HG02981 (cell line): ENCODE results near the gene IDH3G.

Source experiments
- ATAC-seq: cut with Tn5 transposase; IDR thresholded peaks from one replicate; pipeline ENCODE4 v1.9.1; 2021; ENCODE audit warnings: mild to moderate bottlenecking, moderate library complexity; ENCODE audit not compliant: unreplicated experiment

The IDH3G gene

DNA sequence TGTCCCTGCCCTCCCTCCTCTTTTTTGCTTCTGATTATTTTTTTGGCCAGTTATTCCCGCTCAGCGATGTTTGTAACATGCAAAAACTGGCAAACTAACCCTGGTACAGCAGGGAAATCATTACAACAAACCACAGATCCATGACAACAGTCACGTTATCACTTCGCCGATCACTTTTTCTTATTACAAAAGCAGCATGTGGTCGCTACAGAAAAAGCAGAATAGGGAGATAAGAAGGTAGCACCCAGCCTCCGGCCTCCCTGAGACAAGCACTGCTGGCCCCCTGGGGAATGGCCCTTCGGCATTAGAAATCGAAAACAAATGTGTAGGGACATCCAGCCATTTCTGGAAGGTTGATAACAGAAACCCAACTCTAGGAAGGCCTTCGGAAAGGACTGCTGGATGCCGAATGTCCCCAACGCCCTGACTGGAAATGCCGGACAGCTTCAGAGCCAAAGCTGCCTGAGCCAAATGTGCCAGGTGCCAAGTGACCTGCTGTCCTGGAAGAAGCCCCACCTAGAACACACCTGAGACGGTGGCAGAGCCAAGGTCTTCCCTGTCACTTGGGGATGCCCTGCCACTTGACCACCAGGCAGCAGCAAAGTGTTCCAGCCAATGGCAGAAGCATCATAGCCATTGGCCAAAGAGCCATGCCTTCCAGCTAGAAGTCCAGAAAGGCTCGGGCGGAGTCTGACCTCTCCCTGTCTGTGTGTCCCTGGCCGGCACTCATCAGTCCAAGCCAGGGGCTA is 2.9 kb downstream of the IDH3G start:
- ATAC-seq: no peak

DNA sequence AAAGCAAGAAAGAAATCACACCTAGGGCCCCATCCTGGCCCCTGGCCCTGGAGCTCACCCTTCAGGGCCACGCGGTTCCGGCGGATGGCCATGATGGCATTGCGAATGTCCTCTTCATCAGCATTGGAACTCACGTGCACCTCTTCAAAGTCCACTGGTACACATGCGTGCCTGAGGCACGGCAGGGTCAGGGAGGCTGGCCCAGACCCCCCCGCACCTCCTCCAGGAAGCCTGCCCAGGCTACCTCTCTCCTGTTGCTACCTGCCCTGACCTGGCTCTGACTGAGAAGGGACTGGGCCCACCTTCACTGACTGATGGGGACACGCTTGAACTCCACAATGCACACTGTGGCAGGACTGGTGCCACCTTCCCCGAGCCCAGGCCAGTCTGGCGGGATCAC is 4.5 kb downstream of the IDH3G start:
- no peak for ATAC-seq

DNA sequence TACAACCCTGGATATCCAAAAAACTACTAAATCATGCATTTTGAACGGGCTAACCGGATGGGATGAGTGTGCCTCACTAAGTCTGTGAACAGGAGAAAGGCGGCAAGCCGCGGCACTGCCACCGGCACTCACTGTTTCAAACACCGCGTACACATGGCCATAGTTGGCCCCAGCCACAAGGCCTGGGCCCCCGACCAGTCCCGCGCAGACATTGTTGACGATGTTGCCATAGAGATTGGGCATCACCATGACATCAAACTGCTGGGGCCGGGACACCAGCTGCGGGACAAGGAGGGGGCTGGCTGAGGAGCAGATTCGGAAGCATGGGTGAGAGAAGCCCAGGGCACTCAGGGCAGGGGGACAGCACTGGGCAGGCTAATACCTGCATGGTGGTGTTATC is 7.5 kb downstream of the IDH3G start:
- no peak for ATAC-seq

DNA sequence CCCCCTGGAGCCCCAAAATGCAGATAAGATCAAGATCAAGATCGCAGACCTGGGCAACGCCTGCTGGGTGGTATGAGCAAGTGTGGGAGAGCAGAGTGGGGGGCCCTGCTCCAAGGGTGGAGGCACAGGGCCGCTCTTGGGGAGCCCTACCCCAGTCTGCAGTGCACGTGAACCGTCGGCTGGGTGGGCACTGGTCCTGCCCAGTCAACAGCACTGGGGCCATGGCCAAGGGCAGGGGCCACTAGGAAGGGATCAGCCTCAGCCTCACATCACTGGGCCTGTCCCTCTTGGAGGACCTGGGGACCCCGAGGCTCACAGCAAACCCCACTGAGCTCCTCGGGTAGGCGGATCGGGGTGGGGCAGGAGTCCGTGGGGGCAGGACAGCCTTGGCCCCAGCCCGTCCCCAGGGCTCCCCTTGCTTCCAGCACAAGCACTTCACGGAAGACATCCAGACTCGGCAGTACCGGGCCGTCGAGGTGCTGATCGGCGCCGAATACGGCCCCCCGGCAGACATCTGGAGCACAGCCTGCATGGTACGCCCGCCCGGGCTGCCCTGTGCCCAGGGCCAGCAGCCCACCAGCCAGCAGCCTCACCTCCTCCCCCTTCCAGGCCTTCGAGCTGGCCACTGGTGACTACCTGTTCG is 9.7 kb downstream of the IDH3G start:
- ATAC-seq: no peak

DNA sequence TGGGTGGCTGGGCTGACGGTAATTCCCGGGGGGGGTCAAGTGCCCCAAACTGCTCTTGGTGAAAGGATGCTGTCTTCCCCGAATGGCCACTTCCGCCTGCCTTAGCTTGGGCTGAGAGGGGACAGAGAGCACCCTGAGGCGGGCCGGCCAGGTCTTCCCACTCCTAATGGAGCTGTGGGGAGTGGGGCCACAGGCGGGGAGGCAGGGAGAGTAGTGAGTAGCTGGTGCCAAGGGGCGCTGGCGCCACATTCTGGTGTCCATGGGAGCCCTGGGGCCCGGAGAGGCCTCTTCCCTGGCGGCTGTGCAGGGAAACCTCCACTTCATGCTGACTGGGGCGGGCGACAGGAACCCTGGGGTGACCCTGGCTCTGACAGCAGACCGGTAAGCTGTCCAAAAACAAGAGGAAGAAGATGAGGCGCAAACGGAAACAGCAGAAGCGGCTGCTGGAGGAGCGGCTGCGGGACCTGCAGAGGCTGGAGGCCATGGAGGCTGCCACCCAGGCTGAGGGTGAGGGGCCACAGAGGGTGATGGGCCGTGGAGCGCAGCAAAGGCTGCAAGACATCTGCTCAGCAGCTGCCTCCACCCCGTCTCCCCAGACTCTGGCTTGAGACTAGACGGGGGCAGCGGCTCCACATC is 10.7 kb downstream of the IDH3G start:
- no peak for ATAC-seq

DNA sequence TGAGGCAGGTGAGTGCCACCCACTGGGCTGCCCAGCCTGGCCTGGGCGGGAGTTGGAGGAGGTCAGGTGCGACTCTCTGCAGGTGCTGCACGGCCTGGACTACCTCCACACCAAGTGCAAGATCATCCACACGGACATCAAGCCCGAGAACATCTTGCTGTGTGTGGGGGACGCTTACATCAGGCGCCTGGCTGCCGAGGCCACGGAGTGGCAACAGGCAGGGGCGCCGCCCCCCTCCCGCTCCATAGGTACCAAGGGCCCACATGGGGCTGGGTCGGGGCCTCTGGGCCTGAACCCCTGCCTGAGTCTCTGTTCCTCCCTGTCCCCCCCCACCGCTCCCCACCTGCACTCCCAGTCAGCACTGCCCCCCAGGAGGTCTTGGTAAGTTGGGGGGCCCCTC is 11.3 kb downstream of the IDH3G start:
- no peak for ATAC-seq

DNA sequence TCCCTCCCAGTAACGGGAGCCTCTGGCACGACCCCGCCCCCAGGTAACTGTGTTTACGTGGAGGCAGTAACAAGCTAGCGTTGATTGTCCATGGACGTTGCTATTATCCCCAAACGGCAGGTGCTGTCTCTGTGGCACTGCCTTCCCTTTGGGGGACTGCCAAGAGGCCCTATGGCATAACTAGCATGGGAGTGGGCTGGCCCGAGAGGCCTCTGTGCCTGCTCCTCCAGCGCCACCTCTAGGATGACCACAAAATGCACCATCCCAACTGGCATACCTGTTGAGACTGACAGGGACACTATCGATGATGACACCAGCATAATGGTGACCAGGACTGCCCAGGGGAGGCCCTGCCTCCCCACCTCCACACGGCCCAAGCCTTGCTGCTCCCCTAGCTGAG is 11.9 kb downstream of the IDH3G start:
- no peak for ATAC-seq

DNA sequence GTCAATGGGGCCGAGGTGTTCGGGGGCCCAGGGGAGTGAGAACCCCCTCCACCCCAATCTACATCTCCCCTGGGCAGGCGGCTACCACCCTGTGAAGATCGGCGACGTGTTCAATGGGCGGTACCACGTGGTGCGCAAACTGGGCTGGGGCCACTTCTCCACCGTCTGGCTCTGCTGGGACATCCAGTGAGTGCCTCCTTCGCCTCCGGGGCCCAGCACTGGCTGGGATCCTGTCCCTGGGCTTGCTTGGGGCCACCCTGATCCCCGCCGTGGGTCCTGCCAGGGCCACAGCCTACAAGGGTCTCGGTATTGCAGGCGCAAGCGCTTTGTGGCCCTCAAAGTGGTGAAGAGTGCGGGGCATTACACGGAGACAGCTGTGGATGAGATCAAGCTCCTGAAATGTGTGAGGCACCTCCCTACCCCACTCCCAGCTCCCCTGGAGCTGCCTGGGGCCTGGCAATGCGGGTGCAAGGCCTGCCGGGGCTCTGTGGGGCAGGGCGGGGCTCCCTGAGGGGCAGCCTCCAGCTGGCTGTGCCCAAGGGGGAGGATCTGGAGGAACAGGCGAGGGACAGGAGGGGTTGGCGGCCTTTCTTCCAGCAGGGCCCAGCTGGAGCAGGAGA is 12.6 kb downstream of the IDH3G start:
- no peak for ATAC-seq

DNA sequence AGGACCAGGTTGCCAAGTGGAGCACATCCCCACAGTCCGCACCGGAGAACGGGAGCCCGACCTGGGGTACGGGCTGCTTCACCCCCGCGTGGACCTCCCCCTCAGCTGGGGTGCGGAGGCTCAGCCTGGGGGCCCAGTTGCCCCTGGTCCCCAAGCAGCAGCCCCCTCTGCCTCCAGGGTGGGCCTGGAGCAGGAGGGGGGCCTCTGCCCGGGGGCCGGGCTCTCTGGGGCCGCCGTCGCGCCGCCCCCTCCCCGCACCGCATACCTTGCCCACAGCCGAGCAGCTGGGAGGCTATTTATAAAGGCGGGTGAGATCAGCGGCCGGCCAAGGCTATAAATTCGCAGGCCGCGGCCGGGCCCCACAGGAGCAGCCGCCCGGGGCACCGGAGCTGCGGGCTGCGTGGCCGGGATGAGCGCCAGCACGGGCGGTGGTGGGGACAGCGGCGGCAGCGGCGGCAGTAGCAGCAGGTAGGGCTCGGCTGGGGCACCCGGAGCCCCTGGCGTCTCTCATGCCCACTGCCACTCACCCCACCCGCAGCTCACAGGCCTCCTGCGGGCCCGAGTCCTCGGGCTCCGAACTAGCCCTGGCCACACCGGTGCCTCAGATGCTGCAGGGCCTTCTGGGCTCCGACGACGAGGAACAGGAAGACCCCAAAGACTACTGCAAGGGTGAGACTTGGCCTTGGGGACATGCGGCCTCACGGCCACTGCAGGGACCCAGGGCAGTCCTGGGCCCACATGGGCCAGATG is 13.3 kb downstream of the IDH3G start, which contains the start of gene SRPK3:
Gene SRPK3 (plus strand): TSS at position 364 of the 750 bp plus-strand sequence. CDS start 46 bp downstream, at position 410.
- ATAC-seq: no peak

DNA sequence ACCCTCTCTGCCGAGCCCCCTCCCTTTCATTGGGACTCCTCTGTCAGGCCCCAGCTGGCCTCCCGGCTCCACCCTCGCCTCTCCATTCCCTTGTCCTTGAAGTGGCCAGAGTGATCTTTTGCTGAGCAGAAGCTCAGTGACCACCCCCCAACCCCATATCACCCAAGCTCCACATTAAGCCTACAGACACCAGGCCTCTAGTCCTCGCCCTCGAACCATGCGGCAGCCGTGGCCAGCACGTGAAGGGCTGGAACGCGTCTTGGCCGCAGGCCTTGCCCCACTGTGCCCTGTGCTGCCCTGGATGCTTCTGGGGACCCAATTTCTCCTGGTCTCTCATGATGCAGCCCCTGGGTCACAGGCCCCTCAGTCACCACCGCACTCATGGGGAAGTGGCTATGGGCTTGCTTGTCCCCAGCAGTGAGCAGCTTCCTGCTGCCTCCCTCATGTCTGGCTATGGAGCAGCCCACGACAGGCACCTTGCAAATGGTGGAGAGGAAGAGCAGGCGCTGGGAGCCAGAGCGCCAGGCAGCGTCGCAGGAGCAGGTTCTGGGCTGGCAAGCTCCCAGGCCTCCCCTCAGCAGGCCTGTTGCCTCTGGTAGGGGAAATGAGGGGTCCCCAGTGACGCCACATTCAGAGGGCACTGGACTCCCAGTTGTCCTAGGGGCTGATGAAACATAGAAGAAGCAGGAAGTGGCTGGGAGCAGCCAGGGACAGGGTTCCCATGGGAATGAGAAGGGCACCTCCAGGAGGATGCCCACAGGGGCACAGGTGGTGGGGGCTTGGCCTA is 14.1 kb downstream of the IDH3G start:
- no peak for ATAC-seq

DNA sequence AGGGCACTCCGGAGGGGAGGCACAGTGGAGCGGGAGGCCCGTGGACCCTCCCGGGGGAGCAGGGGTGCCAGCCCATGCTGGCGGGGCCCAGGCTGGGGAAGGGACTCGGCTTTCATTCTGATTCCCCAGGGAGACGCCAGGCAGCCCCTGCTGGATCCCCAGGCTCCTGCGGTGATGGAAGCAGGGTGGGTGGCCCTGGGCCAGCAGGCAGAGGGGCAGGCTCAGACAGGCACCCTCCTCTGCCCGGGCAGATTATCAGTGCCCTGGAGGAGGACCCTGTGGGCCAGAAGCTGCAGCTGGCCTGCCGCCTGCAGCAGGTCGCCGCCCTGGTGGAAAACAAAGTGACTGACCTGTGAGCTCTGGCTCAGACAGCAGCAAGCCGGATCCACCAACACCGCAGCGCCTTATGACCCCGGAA is 15.5 kb downstream of the IDH3G start:
- ATAC-seq: no peak

DNA sequence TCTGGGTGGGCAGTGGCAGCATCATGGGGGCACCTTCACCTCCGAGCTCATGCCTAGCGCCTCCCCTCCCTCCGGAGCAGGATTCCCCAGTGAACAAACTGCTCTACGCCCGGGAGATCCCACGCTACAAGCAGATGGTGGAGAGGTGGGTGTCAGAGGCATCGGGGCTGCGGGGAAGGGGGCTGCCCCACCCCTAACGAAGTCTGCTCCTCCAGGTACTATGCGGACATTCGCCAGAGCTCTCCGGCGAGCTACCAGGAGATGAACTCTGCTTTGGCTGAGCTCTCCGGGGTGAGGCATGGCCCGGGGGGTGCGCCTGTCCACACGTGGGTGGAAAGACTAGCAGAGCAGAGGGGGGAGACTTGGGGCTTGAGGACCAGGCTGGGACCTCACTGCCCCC is 16.0 kb downstream of the IDH3G start:
- ATAC-seq: no peak

DNA sequence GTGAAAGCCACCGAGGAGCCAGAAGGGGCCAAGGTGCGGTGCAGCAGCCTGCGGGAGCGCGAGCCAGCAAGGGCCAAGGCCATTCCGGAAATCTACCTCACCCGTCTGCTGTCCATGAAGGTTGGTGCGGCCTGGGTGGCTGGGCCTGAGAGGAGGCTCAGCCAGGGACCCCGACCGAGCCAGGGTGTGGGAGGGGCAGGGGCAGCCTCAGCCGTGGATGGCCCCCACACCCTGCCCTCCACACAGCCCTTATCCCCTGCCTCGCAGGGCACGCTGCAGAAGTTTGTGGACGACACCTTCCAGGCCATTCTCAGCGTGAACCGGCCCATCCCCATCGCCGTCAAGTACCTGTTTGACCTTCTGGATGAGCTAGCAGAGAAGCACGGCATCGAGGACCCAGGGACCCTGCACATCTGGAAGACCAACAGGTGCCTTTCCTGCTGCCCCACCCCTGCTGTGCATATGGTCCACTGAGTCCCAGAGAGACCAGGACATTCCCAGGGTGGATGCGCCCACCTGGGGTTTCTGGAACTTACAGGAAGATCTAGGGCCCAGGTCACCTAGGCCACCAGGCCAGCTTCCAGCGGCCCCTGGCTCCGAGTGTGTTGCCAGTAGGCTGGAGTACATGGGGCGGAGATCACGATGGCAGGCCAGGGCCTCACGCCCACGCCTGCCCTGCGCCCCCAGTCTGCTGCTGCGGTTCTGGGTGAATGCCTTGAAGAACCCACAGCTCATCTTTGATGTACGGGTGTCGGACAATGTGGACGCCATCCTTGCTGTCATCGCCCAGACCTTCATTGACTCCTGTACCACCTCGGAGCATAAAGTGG is 16.7 kb downstream of the IDH3G start:
- no peak for ATAC-seq

DNA sequence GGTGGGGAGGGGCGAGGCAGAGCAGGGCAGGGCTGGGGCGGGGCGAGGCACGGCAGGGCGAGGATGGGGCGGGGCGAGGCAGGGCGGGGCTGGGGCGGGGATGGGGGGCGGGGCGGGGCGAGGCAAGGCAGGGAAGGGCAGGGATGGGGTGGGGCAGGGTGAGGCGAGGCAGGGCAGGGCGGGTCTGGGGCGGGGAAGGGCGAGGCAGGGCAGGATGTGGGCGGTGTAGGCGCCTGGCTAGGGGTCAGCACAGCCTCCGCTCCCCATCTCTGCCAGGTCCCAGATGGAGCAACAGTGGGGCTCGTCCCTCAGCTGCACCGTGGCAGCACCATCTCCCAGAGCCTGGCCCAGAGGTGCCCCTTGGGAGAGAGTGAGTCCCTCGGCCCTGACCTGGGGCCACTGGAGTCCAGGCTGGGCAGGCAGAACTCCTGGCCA is 17.5 kb downstream of the IDH3G start:
- no peak for ATAC-seq

DNA sequence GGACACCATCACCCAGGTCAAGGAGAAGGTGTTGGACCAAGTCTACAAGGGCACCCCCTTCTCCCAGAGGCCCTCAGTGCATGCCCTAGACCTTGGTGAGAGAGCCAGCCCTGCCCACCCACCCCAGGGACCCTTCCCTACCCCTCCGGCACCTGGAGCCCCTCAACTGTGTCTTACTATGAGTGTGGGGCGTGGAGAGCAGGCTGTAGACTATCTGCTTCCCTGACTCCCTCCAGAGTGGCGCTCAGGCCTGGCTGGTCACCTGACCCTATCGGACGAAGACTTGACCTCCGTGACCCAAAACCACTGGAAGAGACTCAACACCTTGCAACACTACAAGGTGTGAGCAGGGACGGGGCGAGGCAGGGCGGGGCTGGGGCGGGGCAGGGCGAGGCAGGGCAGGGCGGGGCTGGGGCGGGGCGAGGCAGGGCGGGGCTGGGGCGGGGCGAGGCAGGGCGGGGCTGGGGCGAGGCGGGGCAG is 18.0 kb downstream of the IDH3G start:
- ATAC-seq: no peak

DNA sequence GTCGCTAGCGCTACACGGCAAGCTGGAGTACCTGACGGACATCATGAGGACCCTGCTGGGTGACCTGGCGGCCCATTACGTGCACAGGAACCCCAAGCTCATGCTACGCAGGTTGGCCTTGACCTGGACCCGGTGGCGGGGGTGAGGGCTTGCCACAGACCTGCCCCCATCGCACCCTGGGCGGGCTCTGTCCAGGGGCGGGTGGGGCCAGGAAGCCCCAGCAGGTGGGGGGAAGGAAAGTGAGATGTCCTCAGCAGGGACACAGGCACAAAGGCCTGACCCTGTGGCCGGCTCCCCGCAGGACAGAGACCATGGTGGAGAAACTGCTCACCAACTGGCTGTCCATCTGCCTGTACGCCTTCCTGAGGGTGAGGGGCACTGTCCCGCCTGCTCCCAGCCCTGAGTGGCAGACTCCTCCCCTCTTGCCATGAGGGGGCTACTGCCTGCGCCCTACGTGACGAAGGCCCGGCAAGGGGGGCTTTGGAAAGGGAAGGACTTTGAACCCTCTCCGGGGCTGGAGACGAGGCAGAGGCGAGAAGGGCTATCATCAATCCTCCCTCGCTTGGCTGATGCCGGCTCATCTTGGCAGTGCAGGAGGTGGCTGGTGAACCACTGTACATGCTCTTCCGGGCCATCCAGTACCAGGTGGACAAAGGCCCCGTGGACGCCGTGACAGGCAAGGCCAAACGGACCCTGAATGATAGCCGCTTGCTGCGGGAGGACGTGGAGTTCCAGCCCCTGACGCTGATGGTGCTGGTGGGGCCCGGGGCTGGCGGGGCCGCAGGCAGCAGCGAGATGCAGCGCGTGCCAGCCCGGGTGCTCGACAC is 18.7 kb downstream of the IDH3G start:
- no peak for ATAC-seq

DNA sequence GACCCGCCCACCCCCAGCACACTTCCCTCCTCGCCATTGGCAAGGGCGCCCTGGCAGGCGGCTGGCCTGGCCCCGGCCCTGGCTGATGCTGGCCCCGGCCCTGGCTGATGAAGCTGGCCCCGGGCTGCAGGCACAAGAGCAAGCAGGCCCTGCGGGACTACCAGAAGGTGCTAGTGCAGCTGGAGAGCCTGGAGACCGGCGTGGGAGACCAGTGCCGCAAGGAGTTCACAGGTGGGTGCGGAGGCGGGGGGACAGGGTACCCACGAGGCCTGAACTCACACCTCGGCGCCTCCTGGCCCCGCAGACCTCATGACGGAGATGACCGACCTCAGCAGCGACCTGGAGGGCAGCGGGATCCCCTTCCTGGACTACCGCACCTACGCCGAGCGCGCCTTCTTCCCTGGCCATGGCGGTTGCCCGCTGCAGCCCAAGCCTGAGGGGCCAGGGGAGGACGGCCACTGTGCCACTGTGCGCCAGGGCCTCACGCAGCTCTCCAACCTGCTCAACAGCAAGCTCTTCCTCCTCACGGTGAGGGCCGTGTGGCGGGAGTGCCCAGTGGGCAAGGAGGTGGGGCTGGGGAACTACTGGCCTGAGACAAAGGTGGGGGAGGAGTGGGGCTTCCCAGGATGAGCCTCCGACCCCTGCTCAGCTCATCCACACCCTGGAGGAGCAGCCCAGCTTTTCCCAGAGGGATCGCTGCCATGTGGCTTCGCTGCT is 19.4 kb downstream of the IDH3G start:
- no peak for ATAC-seq
